ENCODE results near the gene UBP1. TPM values are rescaled to one million over a fixed set of nuclear protein-coding genes. Genes with fewer than 3 reads are reported as not detected.

The UBP1 gene
- total RNA-seq: 76.9 and 96.8 TPM in 2 replicates

GRCh38 chr3:33440328-33441224 is at the start of gene UBP1:
TSS of gene UBP1 (minus strand) at chr3:33440405. CDS start at chr3:33439848, 557 bp downstream.

Other genes starting within 250 kb of the UBP1 start
- 1.5 and 3.9 TPM in 2 replicates for gene SUSD5, start 221.6 kb downstream of the UBP1 start, total RNA-seq
- gene FBXL2, start 163.0 kb downstream of the UBP1 start, total RNA-seq: 14.8 and 18.0 TPM in 2 replicates